ENCODE results near the gene DDAH1.

GRCh38 chr1:85444381-85444780 lies 20.6 kb downstream of the DDAH1 start:
- TF ChIP-seq TCF7 (CRISPR knock-in tag; IDR thresholded peaks at IDR 0.05; ENCODE audit: low read depth) (no peak), CTCF (IDR thresholded peaks at IDR 0.05) (no peak), SMAD3 (CRISPR knock-in tag; IDR thresholded peaks at IDR 0.05; ENCODE audit: borderline replicate concordance) (no peak), USF2 (CRISPR knock-in tag; IDR thresholded peaks at IDR 0.05) (no peak), MAX (CRISPR knock-in tag; IDR thresholded peaks at IDR 0.05) (no peak), E2F1 (CRISPR knock-in tag; IDR thresholded peaks at IDR 0.05) (no peak), SP1 (CRISPR knock-in tag; conservative IDR thresholded peaks at IDR 0.05) (no peak)

All from WTC11 (cell line).